CD4-positive, alpha-beta T cell (primary cell): ENCODE results near the gene ZCWPW1. TPM values are rescaled to one million over a fixed set of nuclear protein-coding genes. Genes with fewer than 3 reads are reported as not detected.

Experiments
- ATAC-seq: fragments of 200-7000 bp; cut with Tn5 transposase; one replicate; pipeline ENCODE4 v1.10.0; 2022; ENCODE audit warnings: mild to moderate bottlenecking; ENCODE audit not compliant: poor library complexity
- CTCF ChIA-PET: fragments of 350-600 bp; sonication (Branson Sonifier 250); formaldehyde crosslinking; loops from one replicate; lab custom pipeline; 2021; ENCODE audit warnings: antibody characterized with exemption, inconsistent platforms; lab: Charles Lee
- POLR2A ChIA-PET: fragments of 350-600 bp; sonication (Branson Sonifier 250); formaldehyde crosslinking; loops from one replicate; lab custom pipeline; 2021; ENCODE audit warnings: antibody characterized with exemption, inconsistent platforms; lab: Charles Lee
- DNase-seq, 14 experiments: peaks; one replicate each; pipeline ENCODE4 v3.0.0-alpha.2; 2013 to 2020; ENCODE audit warnings: mixed read lengths in 2 of 14
- H3K27ac ChIP-seq, 2 donors: one replicate each; pipeline versions ENCODE4 v1.5.1 to v1.7.0; 2013; ENCODE audit warnings: low read length in 2 of 2, low read depth in 1 of 2, mild to moderate bottlenecking in 1 of 2
- H3K27me3 ChIP-seq, 2 experiments: 1 replicate in 1 of 2; 2 replicates in 1 of 2; pipeline versions ENCODE4 v1.6.1 to v1.7.0; 2013; ENCODE audit warnings: low read length in 2 of 2, control low read depth in 1 of 2, mild to moderate bottlenecking in 1 of 2, moderate library complexity in 1 of 2; ENCODE audit not compliant: insufficient read depth in 2 of 2, control insufficient read depth in 1 of 2
- H3K36me3 ChIP-seq: one replicate; pipeline ENCODE4 v1.6.1; 2013; ENCODE audit warnings: low read length, control low read depth; ENCODE audit not compliant: insufficient read depth
- H3K4me1 ChIP-seq: one replicate; pipeline ENCODE4 v1.6.1; 2013; ENCODE audit warnings: low read length, control low read depth; ENCODE audit not compliant: insufficient read depth
- H3K4me3 ChIP-seq: one replicate; pipeline ENCODE4 v1.5.1; 2013; ENCODE audit warnings: mild to moderate bottlenecking, low read length, moderate library complexity
- H3K9me3 ChIP-seq, 2 experiments: 1 replicate in 1 of 2; 2 replicates in 1 of 2; pipeline versions ENCODE4 v1.6.1 to v1.7.0; 2013; ENCODE audit warnings: low read length in 2 of 2, mild to moderate bottlenecking in 2 of 2, control low read depth in 1 of 2, moderate library complexity in 1 of 2; ENCODE audit not compliant: control insufficient read depth in 1 of 2, insufficient read depth in 1 of 2
- H3K27ac Mint-ChIP-seq: one replicate; pipeline ENCODE4 v1.8.0; 2020; ENCODE audit warnings: mixed read lengths
- H3K27me3 Mint-ChIP-seq: one replicate; pipeline ENCODE4 v1.8.0; 2021; ENCODE audit warnings: mixed read lengths
- H3K36me3 Mint-ChIP-seq: one replicate; pipeline ENCODE4 v1.8.0; 2021; ENCODE audit warnings: low read depth, mixed read lengths
- H3K4me1 Mint-ChIP-seq: one replicate; pipeline ENCODE4 v1.8.0; 2021; ENCODE audit warnings: low read depth, mixed read lengths
- H3K4me3 Mint-ChIP-seq: one replicate; pipeline ENCODE4 v1.8.0; 2020; ENCODE audit warnings: mild to moderate bottlenecking, mixed read lengths
- H3K9me3 Mint-ChIP-seq: one replicate; pipeline ENCODE4 v1.8.0; 2020; ENCODE audit warnings: mixed read lengths
- CTCF ChIP-seq: fragments of 200-600 bp; IDR thresholded peaks from one replicate; pipeline ENCODE4 v1.8.0; 2022; ENCODE audit warnings: antibody characterized with exemption, mild to moderate bottlenecking
- intact Hi-C, 2 experiments: fragments of 100-400 bp; cut with DNase I in 1 of 2; cut with micrococcal nuclease in 1 of 2; formaldehyde crosslinking; loops; one replicate each; pipeline versions ENCODE4 v1.15.1 to v1.9.0; 2023 to 2025; cut with DNase I, micrococcal nuclease
- total RNA-seq, 174 experiments: library from RNA in 2 of 174; stranded (reverse) in 2 of 174; gene quantifications; one replicate each; pipeline ENCODE4 v1.2.3 and lab custom pipeline; 2021 to 2026

Gene ZCWPW1
- total RNA-seq, 2 experiments from 2014 or later: 4.4 to 6.5 TPM

- DNase-seq (peak in 1 of 14 experiments; percentile 39), ATAC-seq (no peak)
- H3K36me3 ChIP-seq: peaks cover 80% of the 10 kb centered on the region
- POLR2A ChIA-PET: no interaction called here
- Mint-ChIP-seq H3K27ac (peak overlapping the region; percentile 76), H3K36me3 (peaks cover 76% of the 10 kb centered on the region), H3K4me1 (peaks cover 10% of the 10 kb centered on the region), H3K9me3 (no peaks in the 10 kb centered on the region), H3K4me3 (no peak overlapping the region), H3K27me3 (no peaks in the 10 kb centered on the region)
- intact Hi-C loops: no loop called here
- no peaks in the 10 kb centered on the region for H3K9me3 ChIP-seq
- H3K27ac ChIP-seq: no peak overlapping the region
- CTCF ChIA-PET: no interaction called here
- peaks cover 35% of the 10 kb centered on the region for H3K4me1 ChIP-seq
- H3K27me3 ChIP-seq: no peaks in the 10 kb centered on the region
- TF ChIP-seq CTCF: no peak
- H3K4me3 ChIP-seq: peak overlapping the region; percentile 48
These were observed 76.8 kb downstream of the ZCWPW1 start for GRCh38 chr7:100351657-100352058.

Other genes with a start within 250 kb of the ZCWPW1 start
- 10 to 100 TPM; 30.1 to 33.2 TPM for gene PVRIG, start 208.8 kb downstream of the ZCWPW1 start, total RNA-seq
- gene SPDYE3, start 121.0 kb downstream of the ZCWPW1 start, total RNA-seq: not detected
- 10 to 100 TPM; 56.4 to 67.6 TPM for gene PILRB, start 70.6 kb downstream of the ZCWPW1 start, total RNA-seq
- gene PILRA, start 55.2 kb downstream of the ZCWPW1 start, total RNA-seq: 1 to 10 TPM; 4.6 to 5.3 TPM
- 10 to 100 TPM; 52.6 to 57.0 TPM for gene MEPCE, start 1.1 kb upstream of the ZCWPW1 start, total RNA-seq
- gene PPP1R35, start 7.8 kb upstream of the ZCWPW1 start, total RNA-seq: 10 to 100 TPM; 42.9 to 47.0 TPM
- under 1 TPM; 0.64 to 0.93 TPM for gene SPACDR, start 35.6 kb upstream of the ZCWPW1 start, total RNA-seq
- gene TSC22D4, start 50.5 kb upstream of the ZCWPW1 start, total RNA-seq: 10 to 100 TPM; 34.6 to 36.5 TPM
- under 1 TPM; 0.66 to 0.75 TPM for gene NYAP1, start 55.2 kb upstream of the ZCWPW1 start, total RNA-seq
- 1 to 10 TPM; 6.6 to 9.9 TPM for gene AGFG2, start 110.5 kb upstream of the ZCWPW1 start, total RNA-seq
- gene SAP25, start 145.2 kb upstream of the ZCWPW1 start, total RNA-seq: 10 to 100 TPM; 52.0 to 53.4 TPM
- 100 to 1,000 TPM; 313 to 317 TPM for gene LRCH4, start 157.4 kb upstream of the ZCWPW1 start, total RNA-seq
- under 1 TPM; 0.66 to 0.78 TPM for gene FBXO24, start 157.6 kb upstream of the ZCWPW1 start, total RNA-seq
- gene PCOLCE, start 173.7 kb upstream of the ZCWPW1 start, total RNA-seq: 1 to 10 TPM; 6.7 to 7.5 TPM
- 10 to 100 TPM in 1 of 2 experiments, 1 to 10 TPM in 1; 8.5 to 10.9 TPM for gene MOSPD3, start 183.8 kb upstream of the ZCWPW1 start, total RNA-seq
- 1 to 10 TPM; 1.7 to 2.3 TPM for gene TFR2, start 212.8 kb upstream of the ZCWPW1 start, total RNA-seq
- gene ACTL6B, start 227.7 kb upstream of the ZCWPW1 start, total RNA-seq: not detected
- 10 to 100 TPM; 87.8 to 91.9 TPM for gene GNB2, start 245.0 kb upstream of the ZCWPW1 start, total RNA-seq